ENCODE data around the gene HTT.

The HTT gene

GRCh38 chr4:3205995-3206394 is 131.5 kb downstream of the HTT start:
- no peak for DNase-seq

GRCh38 chr4:3206439-3207100 is 132.1 kb downstream of the HTT start:
- DNase-seq, result no peak

- DNase-seq, result no peak
Observed at GRCh38 chr4:3207531-3208037, 133.1 kb downstream of the HTT start.

- no peak for DNase-seq
Observed at GRCh38 chr4:3208826-3209225, 134.3 kb downstream of the HTT start.

- no peak for DNase-seq
Observed at GRCh38 chr4:3209551-3210325, 135.3 kb downstream of the HTT start.

GRCh38 chr4:3210467-3210866 is 136.0 kb downstream of the HTT start:
- DNase-seq, result no peak

- DNase-seq, result no peak
Observed at GRCh38 chr4:3211866-3212265, 137.4 kb downstream of the HTT start.

- DNase-seq, result no peak
Observed at GRCh38 chr4:3212391-3213105, 138.1 kb downstream of the HTT start.

GRCh38 chr4:3213106-3213425 is 138.6 kb downstream of the HTT start:
- no peak for DNase-seq

- no peak for DNase-seq
Observed at GRCh38 chr4:3213661-3214250, 139.3 kb downstream of the HTT start.

- DNase-seq, result no peak
Observed at GRCh38 chr4:3215256-3215655, 140.8 kb downstream of the HTT start.

- DNase-seq, result no peak
Observed at GRCh38 chr4:3215733-3216132, 141.3 kb downstream of the HTT start.

GRCh38 chr4:3217266-3217665 is 142.8 kb downstream of the HTT start:
- no peak for DNase-seq

- no peak for DNase-seq
Observed at GRCh38 chr4:3217771-3218170, 143.3 kb downstream of the HTT start.

GRCh38 chr4:3218824-3219760 is 144.6 kb downstream of the HTT start:
- DNase-seq, result no peak

- no peak for DNase-seq
Observed at GRCh38 chr4:3219761-3220475, 145.4 kb downstream of the HTT start.

GRCh38 chr4:3220476-3221183 is 146.1 kb downstream of the HTT start:
- no peak for DNase-seq

GRCh38 chr4:3221184-3221494 is 146.7 kb downstream of the HTT start:
- DNase-seq, result no peak

- no peak for DNase-seq
Observed at GRCh38 chr4:3221996-3222395, 147.5 kb downstream of the HTT start.

- DNase-seq, result no peak
Observed at GRCh38 chr4:3223346-3223745, 148.9 kb downstream of the HTT start.

Data from activated naive CD4-positive, alpha-beta T cell treated with anti-CD3 and anti-CD28 coated beads, Interleukin-2, amount 50 U/mL, for 16 hours (primary cell).